ES-I3 (cell line): ENCODE data around the gene GGT7.
"Not testable (repeated sequence)": the region's sequence is repeated elsewhere in the genome, so short reads cannot be mapped to it uniquely, and the experiment has no call there.

ENCODE experiments used
- H3K36me3 ChIP-seq: 2 replicates; pipeline ENCODE4 v1.6.1; 2013; ENCODE audit warnings: mild to moderate bottlenecking, low read length, control low read depth, moderate library complexity; ENCODE audit not compliant: insufficient read depth
- H3K4me1 ChIP-seq: 2 replicates; pipeline ENCODE4 v1.6.1; 2013; ENCODE audit warnings: mild to moderate bottlenecking, control low read depth, low read length; ENCODE audit not compliant: insufficient read depth
- H3K9ac ChIP-seq: 2 replicates; pipeline ENCODE4 v1.6.1; 2013; ENCODE audit warnings: low read depth, mild to moderate bottlenecking, low read length, moderate library complexity
- H3K9me3 ChIP-seq: 2 replicates; pipeline ENCODE4 v1.6.1; 2013; ENCODE audit warnings: mild to moderate bottlenecking, low read length, moderate library complexity; ENCODE audit not compliant: control insufficient read depth, insufficient read depth

The GGT7 gene

GRCh38 chr20:34892671-34893070, 20.0 kb upstream of the GGT7 start:
- Histone ChIP-seq H3K36me3 (no peaks in the 10 kb centered on the region), H3K9ac (no peak overlapping the region), H3K9me3 (no peaks in the 10 kb centered on the region), H3K4me1 (peaks cover 3% of the 10 kb centered on the region; the same call in 1 of the 2 replicates)

- H3K9ac ChIP-seq = no peak overlapping the region
- peaks cover 3% of the 10 kb centered on the region; the same call in 1 of the 2 replicates for H3K4me1 ChIP-seq
- H3K36me3 ChIP-seq = no peaks in the 10 kb centered on the region
- H3K9me3 ChIP-seq = no peaks in the 10 kb centered on the region
These were observed 18.8 kb upstream of the GGT7 start for GRCh38 chr20:34891166-34892062.

GRCh38 chr20:34888468-34888867, 15.8 kb upstream of the GGT7 start:
- H3K36me3 ChIP-seq = no peaks in the 10 kb centered on the region
- H3K9ac ChIP-seq = no peak overlapping the region
- H3K9me3 ChIP-seq = no peaks in the 10 kb centered on the region
- H3K4me1 ChIP-seq = peaks cover 3% of the 10 kb centered on the region; the same call in 1 of the 2 replicates

GRCh38 chr20:34887023-34887422, 14.4 kb upstream of the GGT7 start:
- peaks cover 3% of the 10 kb centered on the region; the same call in 1 of the 2 replicates for H3K4me1 ChIP-seq
- H3K9me3 ChIP-seq = no peaks in the 10 kb centered on the region
- H3K36me3 ChIP-seq = no peaks in the 10 kb centered on the region
- no peak overlapping the region for H3K9ac ChIP-seq

- Histone ChIP-seq H3K4me1 (peaks cover 2% of the 10 kb centered on the region; the same call in 1 of the 2 replicates), H3K9ac (no peak overlapping the region), H3K36me3 (no peaks in the 10 kb centered on the region), H3K9me3 (no peaks in the 10 kb centered on the region)
These were observed 13.5 kb upstream of the GGT7 start for GRCh38 chr20:34886122-34886521.

- H3K9ac ChIP-seq = no peak overlapping the region
- no peaks in the 10 kb centered on the region for H3K9me3 ChIP-seq
- H3K4me1 ChIP-seq = no peaks in the 10 kb centered on the region
- no peaks in the 10 kb centered on the region for H3K36me3 ChIP-seq
These were observed 11.6 kb upstream of the GGT7 start for GRCh38 chr20:34884260-34884659.

- Histone ChIP-seq H3K36me3 (no peaks in the 10 kb centered on the region), H3K4me1 (no peaks in the 10 kb centered on the region), H3K9ac (no peak overlapping the region), H3K9me3 (no peaks in the 10 kb centered on the region)
These were observed 11.2 kb upstream of the GGT7 start for GRCh38 chr20:34883809-34884208.

- no peaks in the 10 kb centered on the region for H3K4me1 ChIP-seq
- no peaks in the 10 kb centered on the region for H3K36me3 ChIP-seq
- no peaks in the 10 kb centered on the region for H3K9me3 ChIP-seq
- no peak overlapping the region for H3K9ac ChIP-seq
These were observed 10.5 kb upstream of the GGT7 start for GRCh38 chr20:34883087-34883688.

GRCh38 chr20:34881689-34882088, 9.0 kb upstream of the GGT7 start:
- no peaks in the 10 kb centered on the region for H3K9me3 ChIP-seq
- H3K9ac ChIP-seq = no peak overlapping the region
- no peaks in the 10 kb centered on the region for H3K4me1 ChIP-seq
- no peaks in the 10 kb centered on the region for H3K36me3 ChIP-seq

GRCh38 chr20:34880971-34881370, 8.3 kb upstream of the GGT7 start:
- not testable (repeated sequence) for H3K9me3 ChIP-seq, H3K9ac ChIP-seq, H3K4me1 ChIP-seq

GRCh38 chr20:34880215-34880850, 7.7 kb upstream of the GGT7 start:
- H3K9ac ChIP-seq = no peak overlapping the region
- H3K36me3 ChIP-seq = no peaks in the 10 kb centered on the region
- H3K4me1 ChIP-seq = peaks cover 3% of the 10 kb centered on the region; the same call in 1 of the 2 replicates
- H3K9me3 ChIP-seq = no peaks in the 10 kb centered on the region

More at GRCh38 chr20:34880971-34881370, 8.3 kb upstream of the GGT7 start:
- H3K36me3 ChIP-seq = not testable (repeated sequence)

- Histone ChIP-seq H3K9ac (peak within 1 kb of the TSS; percentile 90), H3K4me1 (peaks cover 3% of the 10 kb centered on the region; the same call in 1 of the 2 replicates), H3K9me3 (no peaks in the 10 kb centered on the region), H3K36me3 (no peaks in the 10 kb centered on the region)
These were observed 4.0 kb upstream of the GGT7 start, which contains the start of gene ACSS2 for GRCh38 chr20:34876406-34877282. Gene ACSS2, plus strand, starts transcription at chr20:34876612. Its CDS starts 34 bp downstream, at chr20:34876646.

- Histone ChIP-seq H3K9ac (peak overlapping the region; percentile 90; the same call in 1 of the 2 replicates), H3K36me3 (no peaks in the 10 kb centered on the region), H3K9me3 (no peaks in the 10 kb centered on the region)
These were observed 3.2 kb upstream of the GGT7 start for GRCh38 chr20:34875642-34876405.

More at GRCh38 chr20:34875642-34876405, 3.2 kb upstream of the GGT7 start:
- H3K4me1 ChIP-seq = peaks cover 3% of the 10 kb centered on the region; the same call in 1 of the 2 replicates
